22Rv1 (cell line): ENCODE data around the gene USP28.

Experiments
- CTCF ChIP-seq: fragments of 450-650 bp; IDR thresholded peaks from 2 replicates; pipeline ENCODE4 v1.5.1; 2017; ENCODE audit warnings: mild to moderate bottlenecking
- ZFX ChIP-seq: fragments of 450-650 bp; IDR thresholded peaks from 2 replicates; pipeline ENCODE4 v1.6.1; 2017; ENCODE audit warnings: antibody characterized with exemption, borderline replicate concordance

- TF ChIP-seq CTCF (no peak), ZFX (no peak)
Observed at GRCh38 chr11:113773092-113773415, 102.3 kb downstream of the USP28 start.
